SK-N-SH treated with all-trans-retinoic acid at 6 μM for 48 hours (cell line): ENCODE measurements around the gene GCA.
A peak's percentile ranks its signal among the peaks of the same experiment; 100 is the strongest.

Experiments used
- ATAC-seq: fragments of 200-7000 bp; cut with Tn5 transposase; 3 replicates; pipeline ENCODE4 v1.9.1; 2020; ENCODE audit warnings: mild to moderate bottlenecking, moderate library complexity
- ARNTL ChIP-seq: fragments of 450-650 bp; formaldehyde crosslinking; IDR thresholded peaks from 2 replicates; pipeline ENCODE4 v1.5.0; 2020; ENCODE audit warnings: low read depth, mild to moderate bottlenecking, moderate library complexity, borderline replicate concordance
- BACH2 ChIP-seq: fragments of 250-450 bp; sonication (Bioruptor Pico); IDR thresholded peaks from 2 replicates; pipeline ENCODE4 v1.9.0; 2021; ENCODE audit warnings: mild to moderate bottlenecking, borderline replicate concordance
- CREB5 ChIP-seq: fragments of 250-450 bp; sonication (Bioruptor Pico); IDR thresholded peaks from 2 replicates; pipeline ENCODE4 v1.5.1; 2020; ENCODE audit warnings: low read depth, mild to moderate bottlenecking, moderate library complexity
- CSDC2 ChIP-seq: fragments of 250-450 bp; sonication (Bioruptor Pico); IDR thresholded peaks from 2 replicates; pipeline ENCODE4 v1.5.0; 2020; ENCODE audit warnings: mild to moderate bottlenecking, moderate library complexity
- CSRNP3 ChIP-seq: fragments of 250-450 bp; sonication (Bioruptor Pico); IDR thresholded peaks from 2 replicates; pipeline ENCODE4 v1.5.1; 2021; ENCODE audit warnings: mild to moderate bottlenecking, moderate library complexity
- ESRRG ChIP-seq: fragments of 250-450 bp; sonication (Bioruptor Pico); IDR thresholded peaks from 2 replicates; pipeline ENCODE4 v1.6.1; 2021; ENCODE audit warnings: mild to moderate bottlenecking
- GLIS3 ChIP-seq: fragments of 250-450 bp; sonication (Bioruptor Pico); IDR thresholded peaks from 2 replicates; pipeline ENCODE4 v1.5.0; 2020; ENCODE audit warnings: mild to moderate bottlenecking, moderate library complexity
- OSR1 ChIP-seq: fragments of 250-450 bp; sonication (Bioruptor Pico); IDR thresholded peaks from 2 replicates; pipeline ENCODE4 v1.8.0; 2022; ENCODE audit warnings: moderate library complexity, mild to moderate bottlenecking, inconsistent platforms
- POU6F1 ChIP-seq: fragments of 250-450 bp; sonication (Bioruptor Pico); IDR thresholded peaks from 2 replicates; pipeline ENCODE4 v1.8.0; 2021; ENCODE audit warnings: low read depth, mild to moderate bottlenecking, moderate library complexity, borderline replicate concordance
- PPARA ChIP-seq: fragments of 250-450 bp; sonication (Bioruptor Pico); IDR thresholded peaks from 2 replicates; pipeline ENCODE4 v1.5.0; 2020; ENCODE audit warnings: mild to moderate bottlenecking, borderline replicate concordance
- SNAI2 ChIP-seq: fragments of 250-450 bp; sonication (Bioruptor Pico); IDR thresholded peaks from 2 replicates; pipeline ENCODE4 v1.5.0; 2020; ENCODE audit warnings: mild to moderate bottlenecking, moderate library complexity
- TCF4 ChIP-seq: fragments of 250-450 bp; sonication (Bioruptor Pico); IDR thresholded peaks from 2 replicates; pipeline ENCODE4 v1.8.0; 2021; ENCODE audit warnings: mild to moderate bottlenecking, moderate library complexity, borderline replicate concordance
- TOX ChIP-seq: fragments of 250-450 bp; sonication (Bioruptor Pico); IDR thresholded peaks from 2 replicates; pipeline ENCODE4 v1.8.0; 2021; ENCODE audit warnings: mild to moderate bottlenecking, moderate library complexity, borderline replicate concordance
- TSHZ2 ChIP-seq: fragments of 250-450 bp; sonication (Bioruptor Pico); IDR thresholded peaks from 2 replicates; pipeline ENCODE4 v1.5.0; 2020; ENCODE audit warnings: mild to moderate bottlenecking, moderate library complexity
- ZFP3 ChIP-seq: fragments of 250-450 bp; sonication (Bioruptor Pico); IDR thresholded peaks from 2 replicates; pipeline ENCODE4 v1.5.0; 2020; ENCODE audit warnings: mild to moderate bottlenecking, moderate library complexity
- ZFP30 ChIP-seq: fragments of 450-650 bp; formaldehyde crosslinking; IDR thresholded peaks from 2 replicates; pipeline ENCODE4 v1.5.0; 2022; ENCODE audit warnings: mild to moderate bottlenecking, moderate library complexity
- ZNF565 ChIP-seq: fragments of 450-650 bp; formaldehyde crosslinking; conservative IDR thresholded peaks from 2 replicates; pipeline ENCODE4 v1.5.0; 2020; ENCODE audit warnings: low read depth, mild to moderate bottlenecking, moderate library complexity
- ZNF8 ChIP-seq: fragments of 450-650 bp; formaldehyde crosslinking; IDR thresholded peaks from 2 replicates; pipeline ENCODE4 v1.5.0; 2020; ENCODE audit warnings: mild to moderate bottlenecking, moderate library complexity

The GCA gene

GRCh38 chr2:162317058-162317742 lies 26.7 kb upstream of the GCA start:
- ATAC-seq: no peak
- TF ChIP-seq SNAI2 (CRISPR knock-in tag) (no peak), ZNF8 (CRISPR knock-in tag) (no peak), OSR1 (CRISPR knock-in tag) (no peak), TCF4 (no peak), ARNTL (CRISPR knock-in tag) (no peak), CSRNP3 (CRISPR knock-in tag) (no peak), ZFP3 (CRISPR knock-in tag) (no peak), GLIS3 (CRISPR knock-in tag) (no peak), ZFP30 (CRISPR knock-in tag) (no peak), TSHZ2 (CRISPR knock-in tag) (no peak), BACH2 (no peak), PPARA (CRISPR knock-in tag) (no peak), TOX (no peak), CREB5 (no peak)

- no peak for TF ChIP-seq TCF4
- TF ChIP-seq GLIS3 (CRISPR knock-in tag): no peak
- no peak for TF ChIP-seq TOX
- no peak for TF ChIP-seq PPARA (CRISPR knock-in tag)
- TF ChIP-seq ZFP30 (CRISPR knock-in tag): no peak
- no peak for TF ChIP-seq POU6F1 (CRISPR knock-in tag)
- no peak for TF ChIP-seq ARNTL (CRISPR knock-in tag)
- TF ChIP-seq CREB5: no peak
- TF ChIP-seq BACH2: no peak
- no peak for TF ChIP-seq CSRNP3 (CRISPR knock-in tag)
- TF ChIP-seq CSDC2 (CRISPR knock-in tag): no peak
- peak; percentile 34 for ATAC-seq
These were observed 26.0 kb upstream of the GCA start for GRCh38 chr2:162317861-162318327.

GRCh38 chr2:162318328-162319180 lies 25.4 kb upstream of the GCA start, which contains the start of gene IFIH1:
Gene IFIH1 (minus strand): TSS chr2:162318684. CDS start chr2:162318307, 377 bp downstream.
- TF ChIP-seq ESRRG (no peak), GLIS3 (CRISPR knock-in tag) (no peak), ARNTL (CRISPR knock-in tag) (no peak), ZNF565 (CRISPR knock-in tag) (no peak)
- TF ChIP-seq, all 23 proteins: peak for 0
- ATAC-seq: peak; percentile 97
